HepG2 (cell line): ENCODE data around the gene VEGFB. TPM values are rescaled to one million over a fixed set of nuclear protein-coding genes. Genes with fewer than 3 reads are reported as not detected.

ENCODE experiments used
- AGO1 ChIP-seq: fragments of 200-400 bp; formaldehyde crosslinking; IDR thresholded peaks from 2 replicates; pipeline ENCODE4 v1.6.1; 2017; ENCODE audit warnings: mild to moderate bottlenecking, low read depth, low read length, moderate library complexity; ENCODE audit not compliant: poor library complexity, severe bottlenecking
- ARID2 ChIP-seq: sonication (generic); formaldehyde crosslinking; IDR thresholded peaks from 2 replicates; pipeline ENCODE4 v1.8.1; 2022; ENCODE audit warnings: mild to moderate bottlenecking, missing genetic modification reagents, borderline replicate concordance
- ATAD3A ChIP-seq: sonication (generic); formaldehyde crosslinking; IDR thresholded peaks from 2 replicates; pipeline ENCODE4 v1.4.0; 2020; ENCODE audit warnings: missing genetic modification reagents
- ETV5 ChIP-seq: IDR thresholded peaks from 2 replicates; pipeline ENCODE4 v1.6.1; 2018; ENCODE audit warnings: missing biosample characterization, missing genetic modification reagents, inconsistent platforms, borderline replicate concordance
- GABPA ChIP-seq, 2 experiments: IDR thresholded peaks; 2 replicates each; pipeline ENCODE4 v1.6.1; 2011 to 2016; ENCODE audit warnings: low read depth in 2 of 2, low read length in 1 of 2, missing biosample characterization in 1 of 2, missing genetic modification characterization in 1 of 2
- HNRNPK ChIP-seq: fragments of 200-400 bp; formaldehyde crosslinking; IDR thresholded peaks from 2 replicates; pipeline ENCODE4 v1.6.1; 2018; ENCODE audit warnings: low read length, low read depth, moderate library complexity, mild to moderate bottlenecking; ENCODE audit not compliant: poor library complexity, severe bottlenecking
- KDM1A ChIP-seq: IDR thresholded peaks from 2 replicates; pipeline ENCODE4 v1.6.1; 2016; ENCODE audit warnings: missing compliant biosample characterization
- KDM2A ChIP-seq: sonication (generic); formaldehyde crosslinking; IDR thresholded peaks from 2 replicates; pipeline ENCODE4 v1.4.0; 2020; ENCODE audit warnings: low read depth, missing genetic modification reagents, borderline replicate concordance
- KLF13 ChIP-seq: sonication (generic); formaldehyde crosslinking; IDR thresholded peaks from 2 replicates; pipeline ENCODE4 v1.4.0; 2020; ENCODE audit warnings: mild to moderate bottlenecking, missing genetic modification reagents
- PHF21A ChIP-seq: sonication (generic); formaldehyde crosslinking; IDR thresholded peaks from 2 replicates; pipeline ENCODE4 v1.5.0; 2020; ENCODE audit warnings: mild to moderate bottlenecking, missing genetic modification reagents
- SKI ChIP-seq: fragments of 450-650 bp; IDR thresholded peaks from one replicate; pipeline ENCODE4 v1.6.1; 2018; ENCODE audit warnings: mild to moderate bottlenecking; ENCODE audit not compliant: partially characterized antibody
- SOX5 ChIP-seq: IDR thresholded peaks from 2 replicates; pipeline ENCODE4 v1.6.1; 2016; ENCODE audit warnings: borderline replicate concordance
- USF2 ChIP-seq, 2 experiments: sonication (generic) in 1 of 2; formaldehyde crosslinking in 1 of 2; IDR thresholded peaks; 2 replicates each; pipeline versions ENCODE4 v1.5.1 to v1.6.1; 2011 to 2020; ENCODE audit warnings: borderline replicate concordance in 1 of 2, low read depth in 1 of 2, low read length in 1 of 2, mild to moderate bottlenecking in 1 of 2, missing genetic modification reagents in 1 of 2, moderate library complexity in 1 of 2
- ZNF20 ChIP-seq: sonication (generic); formaldehyde crosslinking; IDR thresholded peaks from 2 replicates; pipeline ENCODE4 v1.4.0; 2020; ENCODE audit warnings: mild to moderate bottlenecking, moderate library complexity, missing genetic modification reagents
- ZNF30 ChIP-seq: sonication (generic); formaldehyde crosslinking; IDR thresholded peaks from 2 replicates; pipeline ENCODE4 v1.5.0; 2020; ENCODE audit warnings: mild to moderate bottlenecking, missing genetic modification reagents
- ZNF34 ChIP-seq: sonication (generic); formaldehyde crosslinking; IDR thresholded peaks from 2 replicates; pipeline ENCODE4 v1.4.0; 2020; ENCODE audit warnings: mild to moderate bottlenecking, missing genetic modification reagents, borderline replicate concordance
- ZNF556 ChIP-seq: sonication (generic); formaldehyde crosslinking; IDR thresholded peaks from 2 replicates; pipeline ENCODE4 v1.4.0; 2020; ENCODE audit warnings: mild to moderate bottlenecking, missing genetic modification reagents, borderline replicate concordance
- ZNF790 ChIP-seq: sonication (generic); formaldehyde crosslinking; IDR thresholded peaks from 2 replicates; pipeline ENCODE4 v1.8.0; 2022; ENCODE audit warnings: missing genetic modification reagents, mild to moderate bottlenecking, borderline replicate concordance
- ZNF800 ChIP-seq: sonication (generic); formaldehyde crosslinking; IDR thresholded peaks from 2 replicates; pipeline ENCODE4 v1.4.0; 2020; ENCODE audit warnings: missing genetic modification reagents
- ZNF878 ChIP-seq: sonication (generic); formaldehyde crosslinking; IDR thresholded peaks from 2 replicates; pipeline ENCODE4 v1.8.1; 2023; ENCODE audit warnings: mild to moderate bottlenecking, missing genetic modification reagents, moderate library complexity
- ZNF883 ChIP-seq: sonication (generic); formaldehyde crosslinking; IDR thresholded peaks from 2 replicates; pipeline ENCODE4 v1.5.1; 2020; ENCODE audit warnings: mild to moderate bottlenecking, missing genetic modification reagents; ENCODE audit errors: not compliant biosample characterization
- polyA plus RNA-seq, 8 experiments: library from polyadenylated mRNA; depleted of rRNA in 3 of 8; stranded (reverse) in 7 of 8; unstranded in 1 of 8; fragments of >200 nt; fragmentation: Illumina TruSeq in 4 of 8; extraction: Trizol in 4 of 8; gene quantifications; 2 replicates each; pipeline versions ENCODE4 v1.2.1 to v1.2.3, GENCODE V29; 2011 to 2016; ENCODE audit warnings: low read depth in 4 of 8, missing spikeins in 1 of 8, mixed read lengths in 1 of 8; ENCODE audit not compliant: insufficient read depth in 1 of 8
- total RNA-seq, 5 experiments: library from RNA; depleted of rRNA; stranded (reverse); fragments of >200 nt; fragmentation: Illumina TruSeq; extraction: Trizol; gene quantifications; 2 replicates each; pipeline ENCODE4 v1.2.3, GENCODE V29; 2016; ENCODE audit warnings: low read depth in 1 of 5
- TF ChIP-seq, protein P1 (sequence below): sonication (generic); formaldehyde crosslinking; IDR thresholded peaks from 2 replicates; pipeline ENCODE4; 2020; ENCODE audit warnings: missing genetic modification reagents, mild to moderate bottlenecking, borderline replicate concordance

The VEGFB gene
- total and polyA plus RNA-seq, 2 of the 13 experiments (the other 11 are each of a cell fraction or from before 2014, with no cell fraction given), result 9.0 to 11.3 TPM

DNA sequence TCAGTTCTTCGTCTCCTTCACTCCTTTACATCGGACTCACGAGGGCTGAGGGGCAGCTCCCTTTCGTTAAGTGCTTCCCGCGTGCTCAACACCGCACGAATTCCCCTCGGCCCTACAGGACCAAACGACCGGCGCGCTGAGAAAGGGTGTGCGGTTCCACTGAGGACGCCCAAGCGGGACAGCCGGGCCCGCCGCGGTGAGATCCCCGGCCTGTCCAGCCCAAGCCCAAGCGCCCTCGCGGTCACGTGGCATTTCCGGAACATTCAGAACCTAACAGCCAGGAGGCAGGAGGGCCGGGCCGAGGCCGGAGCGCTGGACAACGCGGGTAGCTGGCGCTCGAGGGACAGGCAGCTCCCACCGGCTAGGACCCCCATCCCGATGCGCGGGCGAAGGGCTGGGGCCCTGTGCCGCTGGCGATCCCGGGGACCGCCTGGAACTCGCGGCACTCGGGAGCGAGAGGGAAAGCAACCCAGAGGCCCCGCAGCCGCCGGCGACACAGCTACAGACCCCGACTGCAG is 49.1 kb upstream of the VEGFB start (continued):
- TF ChIP-seq SKI, result peak; percentile 73
- peak; percentile 56; the same call in 1 of the 2 replicates for TF ChIP-seq ZNF20 (CRISPR knock-in tag)
- TF ChIP-seq SOX5 (CRISPR knock-in tag), result no peak
- TF ChIP-seq ZNF878, result peak; percentile 77; the same call in 1 of the 2 replicates
- peak; percentile 87 for TF ChIP-seq ZNF556 (CRISPR knock-in tag)
- TF ChIP-seq KLF13, result no peak
- no peak for TF ChIP-seq HNRNPK
- TF ChIP-seq ZNF34 (CRISPR knock-in tag), result peak; percentile 94; the same call in 1 of the 2 replicates
- TF ChIP-seq USF2 (IDR thresholded peaks at IDR 0.05; ENCODE audit: low read depth, low read length), result peak; percentile 61; the same call in 1 of the 2 replicates
- TF ChIP-seq USF2 (CRISPR knock-in tag; IDR thresholded peaks at IDR 0.05; ENCODE audit: borderline replicate concordance), result peak; percentile 94
- TF ChIP-seq ARID2 (CRISPR knock-in tag), result peak; percentile 75; the same call in 1 of the 2 replicates
- peak; percentile 45; the same call in 1 of the 2 replicates for TF ChIP-seq KDM1A (CRISPR knock-in tag)
- TF ChIP-seq PHF21A (CRISPR knock-in tag), result peak; percentile 94
- peak; percentile 75; the same call in 1 of the 2 replicates for TF ChIP-seq ATAD3A (CRISPR knock-in tag)
- TF ChIP-seq AGO1, result peak; percentile 47
- no peak for TF ChIP-seq GABPA (IDR thresholded peaks at IDR 0.05; ENCODE audit: low read depth, low read length)
- no peak; the same call in 1 of the 2 replicates for TF ChIP-seq GABPA (CRISPR knock-in tag; IDR thresholded peaks at IDR 0.05; ENCODE audit: low read depth)
- TF ChIP-seq ZNF790 (CRISPR knock-in tag), result peak; percentile 67; the same call in 1 of the 2 replicates
- peak; percentile 99 for TF ChIP-seq ZNF883 (CRISPR knock-in tag)
- TF ChIP-seq ZNF30 (CRISPR knock-in tag), result peak; percentile 97
- TF ChIP-seq KDM2A, result peak; percentile 85
- TF ChIP-seq, protein P1, sequence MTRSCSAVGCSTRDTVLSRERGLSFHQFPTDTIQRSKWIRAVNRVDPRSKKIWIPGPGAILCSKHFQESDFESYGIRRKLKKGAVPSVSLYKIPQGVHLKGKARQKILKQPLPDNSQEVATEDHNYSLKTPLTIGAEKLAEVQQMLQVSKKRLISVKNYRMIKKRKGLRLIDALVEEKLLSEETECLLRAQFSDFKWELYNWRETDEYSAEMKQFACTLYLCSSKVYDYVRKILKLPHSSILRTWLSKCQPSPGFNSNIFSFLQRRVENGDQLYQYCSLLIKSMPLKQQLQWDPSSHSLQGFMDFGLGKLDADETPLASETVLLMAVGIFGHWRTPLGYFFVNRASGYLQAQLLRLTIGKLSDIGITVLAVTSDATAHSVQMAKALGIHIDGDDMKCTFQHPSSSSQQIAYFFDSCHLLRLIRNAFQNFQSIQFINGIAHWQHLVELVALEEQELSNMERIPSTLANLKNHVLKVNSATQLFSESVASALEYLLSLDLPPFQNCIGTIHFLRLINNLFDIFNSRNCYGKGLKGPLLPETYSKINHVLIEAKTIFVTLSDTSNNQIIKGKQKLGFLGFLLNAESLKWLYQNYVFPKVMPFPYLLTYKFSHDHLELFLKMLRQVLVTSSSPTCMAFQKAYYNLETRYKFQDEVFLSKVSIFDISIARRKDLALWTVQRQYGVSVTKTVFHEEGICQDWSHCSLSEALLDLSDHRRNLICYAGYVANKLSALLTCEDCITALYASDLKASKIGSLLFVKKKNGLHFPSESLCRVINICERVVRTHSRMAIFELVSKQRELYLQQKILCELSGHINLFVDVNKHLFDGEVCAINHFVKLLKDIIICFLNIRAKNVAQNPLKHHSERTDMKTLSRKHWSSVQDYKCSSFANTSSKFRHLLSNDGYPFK, result peak; percentile 86
- peak; percentile 44; the same call in 1 of the 2 replicates for TF ChIP-seq ZNF800 (CRISPR knock-in tag)
- peak; percentile 67 for TF ChIP-seq ETV5 (CRISPR knock-in tag)
